AG09309 (cell line): ENCODE results near the gene EPB42.

ENCODE experiments used
- DNase-seq: peaks from one replicate; pipeline ENCODE4 v3.0.0-alpha.2; 2010; ENCODE audit warnings: low read depth
- H3K4me3 ChIP-seq: 2 replicates; pipeline ENCODE4 v1.5.1; 2011; ENCODE audit warnings: mild to moderate bottlenecking, low read depth, low read length, moderate library complexity; ENCODE audit not compliant: control insufficient read depth
- TF ChIP-seq, protein P1 (sequence below): IDR thresholded peaks from 2 replicates; pipeline ENCODE4 v1.5.1; 2011; ENCODE audit warnings: mild to moderate bottlenecking, low read depth, low read length, inconsistent platforms; ENCODE audit not compliant: insufficient read depth, control insufficient read depth; ENCODE audit errors: missing control alignments

EPB42 gene

DNA sequence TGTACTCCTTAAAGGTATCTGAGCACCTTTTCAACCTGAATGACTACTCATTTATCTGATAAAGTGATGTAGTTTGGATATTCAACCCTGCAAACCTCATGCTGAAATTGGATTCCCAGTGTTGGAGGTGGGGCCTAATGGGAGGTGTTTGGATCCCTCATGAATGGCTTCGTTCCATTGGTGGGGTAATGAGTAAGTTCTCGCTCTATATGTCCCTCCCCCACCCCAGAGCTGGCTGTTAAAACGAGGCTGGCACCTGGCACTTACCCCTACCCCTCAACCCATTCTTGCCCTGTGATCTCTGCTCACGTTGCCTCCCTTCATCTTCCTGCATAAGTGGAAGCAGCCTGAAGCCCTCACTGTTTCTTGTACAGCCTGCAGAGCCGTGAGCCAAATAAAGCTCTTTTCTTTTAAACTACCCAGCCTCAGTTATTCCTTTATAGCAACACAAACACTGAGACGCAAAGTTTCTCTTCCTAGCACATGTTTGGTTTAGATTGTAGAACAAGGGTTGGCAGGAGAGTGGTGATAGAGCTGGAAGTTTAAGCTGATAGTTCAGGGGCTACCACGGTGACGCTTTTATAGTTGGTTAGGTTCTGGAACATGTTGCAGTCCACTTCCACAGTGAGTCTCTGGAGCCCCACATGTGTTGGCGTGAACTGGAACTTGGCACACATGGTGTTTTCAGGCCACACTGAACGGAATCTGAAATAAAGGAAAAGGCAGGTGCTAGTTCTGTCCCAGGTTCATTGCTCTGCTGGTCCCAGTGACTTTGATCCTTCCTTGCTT, 23.9 kb downstream of the EPB42 start:
- H3K4me3 ChIP-seq = no peak overlapping the region
- TF ChIP-seq, protein P1, sequence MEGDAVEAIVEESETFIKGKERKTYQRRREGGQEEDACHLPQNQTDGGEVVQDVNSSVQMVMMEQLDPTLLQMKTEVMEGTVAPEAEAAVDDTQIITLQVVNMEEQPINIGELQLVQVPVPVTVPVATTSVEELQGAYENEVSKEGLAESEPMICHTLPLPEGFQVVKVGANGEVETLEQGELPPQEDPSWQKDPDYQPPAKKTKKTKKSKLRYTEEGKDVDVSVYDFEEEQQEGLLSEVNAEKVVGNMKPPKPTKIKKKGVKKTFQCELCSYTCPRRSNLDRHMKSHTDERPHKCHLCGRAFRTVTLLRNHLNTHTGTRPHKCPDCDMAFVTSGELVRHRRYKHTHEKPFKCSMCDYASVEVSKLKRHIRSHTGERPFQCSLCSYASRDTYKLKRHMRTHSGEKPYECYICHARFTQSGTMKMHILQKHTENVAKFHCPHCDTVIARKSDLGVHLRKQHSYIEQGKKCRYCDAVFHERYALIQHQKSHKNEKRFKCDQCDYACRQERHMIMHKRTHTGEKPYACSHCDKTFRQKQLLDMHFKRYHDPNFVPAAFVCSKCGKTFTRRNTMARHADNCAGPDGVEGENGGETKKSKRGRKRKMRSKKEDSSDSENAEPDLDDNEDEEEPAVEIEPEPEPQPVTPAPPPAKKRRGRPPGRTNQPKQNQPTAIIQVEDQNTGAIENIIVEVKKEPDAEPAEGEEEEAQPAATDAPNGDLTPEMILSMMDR = no peak
- DNase-seq = no peak

DNA sequence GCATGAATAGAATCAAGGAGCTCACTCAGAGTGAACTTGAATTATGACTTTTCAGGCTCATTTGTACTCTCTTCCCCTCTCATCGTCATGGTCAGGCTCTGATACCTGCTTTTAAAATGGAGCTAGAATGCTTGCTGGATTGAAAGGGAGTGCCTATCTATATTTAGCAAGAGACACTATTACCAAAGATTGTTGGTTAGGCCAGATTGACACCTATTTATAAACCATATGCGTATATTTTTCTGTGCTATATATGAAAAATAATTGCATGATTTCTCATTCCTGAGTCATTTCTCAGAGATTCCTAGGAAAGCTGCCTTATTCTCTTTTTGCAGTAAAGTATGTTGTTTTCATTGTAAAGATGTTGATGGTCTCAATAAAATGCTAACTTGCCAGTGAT, 26.0 kb downstream of the EPB42 start:
- no peak overlapping the region for H3K4me3 ChIP-seq
- TF ChIP-seq, protein P1 = no peak
- no peak for DNase-seq

DNA sequence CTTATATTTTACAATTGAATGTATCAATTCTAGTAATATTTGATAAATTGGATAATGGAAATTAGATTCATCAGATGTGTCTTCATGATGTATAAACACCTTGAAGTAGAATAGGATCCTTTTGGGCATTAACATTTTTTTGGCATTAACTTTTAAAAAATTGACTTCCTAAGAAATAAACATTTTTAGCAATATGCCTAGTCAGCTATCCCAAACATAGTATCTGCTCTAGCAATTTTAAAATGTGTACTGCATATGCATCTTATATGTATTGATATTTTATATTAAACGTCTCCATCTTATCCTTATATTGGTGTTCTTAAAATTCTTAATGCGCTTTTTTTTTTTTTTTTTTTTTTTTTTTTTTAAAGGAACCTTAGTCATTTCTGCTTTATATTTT, 27.1 kb downstream of the EPB42 start:
- no peak overlapping the region for H3K4me3 ChIP-seq
- no peak for DNase-seq
- TF ChIP-seq, protein P1 = no peak

DNA sequence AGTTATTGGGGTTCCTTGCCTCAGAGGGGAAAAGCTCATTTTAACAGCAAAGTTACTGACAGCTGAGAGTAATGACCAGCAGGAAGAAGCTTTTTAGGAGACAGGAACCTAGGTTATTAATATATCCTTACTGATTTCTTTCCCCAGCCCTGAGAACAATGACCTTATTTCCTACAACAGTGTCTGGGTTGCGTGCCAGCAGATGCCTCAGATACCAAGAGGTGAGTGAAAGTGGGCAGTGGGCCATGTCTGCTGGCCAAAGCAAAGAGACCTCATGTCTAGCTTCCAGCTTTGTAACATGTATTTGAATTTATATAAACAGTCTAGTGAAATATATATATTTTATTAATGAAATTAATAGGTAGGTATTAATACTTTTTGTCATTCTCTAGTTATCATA, 30.6 kb downstream of the EPB42 start:
- H3K4me3 ChIP-seq = no peak overlapping the region
- TF ChIP-seq, protein P1 = no peak
- DNase-seq = no peak

GRCh38 chr15:43189296-43189695, 31.5 kb downstream of the EPB42 start:
- H3K4me3 ChIP-seq = no peak overlapping the region
- TF ChIP-seq, protein P1 = no peak
- no peak for DNase-seq

GRCh38 chr15:43187544-43188155, 33.2 kb downstream of the EPB42 start:
- H3K4me3 ChIP-seq = no peak overlapping the region
- peak; percentile 46 for DNase-seq
- TF ChIP-seq, protein P1 = peak; percentile 62
